ENCODE results near the gene BABAM2. TPM values are rescaled to one million over a fixed set of nuclear protein-coding genes. Genes with fewer than 3 reads are reported as not detected.

BABAM2 gene
- total and polyA plus RNA-seq, 7 donors = 22.9 to 52.3 (median 25.2) TPM

DNA sequence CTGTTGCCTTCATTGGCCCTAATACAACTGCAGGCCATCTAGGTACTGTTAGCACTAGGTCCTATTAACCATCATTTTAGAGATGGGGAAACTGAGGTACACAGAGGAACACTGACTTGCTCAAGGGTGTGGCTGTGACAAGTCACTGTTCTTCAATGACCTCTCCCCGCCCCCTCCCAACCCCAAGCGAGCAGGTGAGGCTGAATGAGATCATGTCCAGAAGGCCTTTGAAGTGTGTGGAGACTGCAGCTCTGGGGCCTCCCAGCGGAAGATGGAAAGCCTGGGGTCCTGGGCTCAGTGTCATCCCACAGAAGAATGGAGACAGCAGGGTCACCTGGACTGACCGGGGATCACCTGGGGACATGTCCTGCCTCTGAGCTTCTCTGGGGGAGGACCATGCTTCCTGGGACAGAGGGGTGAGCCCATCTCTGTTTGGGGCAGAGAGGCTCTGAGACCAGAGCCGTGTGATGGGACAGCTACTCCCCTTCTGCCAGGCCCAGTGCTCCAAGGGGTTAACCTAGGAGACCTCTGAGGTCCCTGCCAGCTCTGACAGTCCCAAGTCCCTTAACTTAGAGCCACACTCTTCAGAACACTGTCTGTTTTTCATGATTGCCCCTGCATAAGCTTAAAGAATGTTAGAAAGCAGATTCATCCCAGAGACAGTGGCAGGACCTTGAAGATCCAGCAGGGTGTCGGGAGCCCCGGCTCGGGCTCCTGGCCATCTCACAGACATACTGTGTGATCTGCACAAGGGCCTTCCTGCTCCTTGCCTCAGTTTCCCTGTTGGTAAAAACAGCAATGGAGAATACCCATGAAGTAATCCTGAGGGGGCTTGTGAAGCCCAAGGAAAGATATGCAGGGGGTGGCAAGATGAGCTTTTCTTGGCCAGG, 485.5 kb downstream of the BABAM2 start:
- TF ChIP-seq EP300 (IDR thresholded peaks at IDR 0.05) = no peak
- TF ChIP-seq POLR2AphosphoS5 (IDR thresholded peaks at IDR 0.05) = no peak
- TF ChIP-seq POLR2A (IDR thresholded peaks at IDR 0.05) = no peak
- TF ChIP-seq, protein P1, sequence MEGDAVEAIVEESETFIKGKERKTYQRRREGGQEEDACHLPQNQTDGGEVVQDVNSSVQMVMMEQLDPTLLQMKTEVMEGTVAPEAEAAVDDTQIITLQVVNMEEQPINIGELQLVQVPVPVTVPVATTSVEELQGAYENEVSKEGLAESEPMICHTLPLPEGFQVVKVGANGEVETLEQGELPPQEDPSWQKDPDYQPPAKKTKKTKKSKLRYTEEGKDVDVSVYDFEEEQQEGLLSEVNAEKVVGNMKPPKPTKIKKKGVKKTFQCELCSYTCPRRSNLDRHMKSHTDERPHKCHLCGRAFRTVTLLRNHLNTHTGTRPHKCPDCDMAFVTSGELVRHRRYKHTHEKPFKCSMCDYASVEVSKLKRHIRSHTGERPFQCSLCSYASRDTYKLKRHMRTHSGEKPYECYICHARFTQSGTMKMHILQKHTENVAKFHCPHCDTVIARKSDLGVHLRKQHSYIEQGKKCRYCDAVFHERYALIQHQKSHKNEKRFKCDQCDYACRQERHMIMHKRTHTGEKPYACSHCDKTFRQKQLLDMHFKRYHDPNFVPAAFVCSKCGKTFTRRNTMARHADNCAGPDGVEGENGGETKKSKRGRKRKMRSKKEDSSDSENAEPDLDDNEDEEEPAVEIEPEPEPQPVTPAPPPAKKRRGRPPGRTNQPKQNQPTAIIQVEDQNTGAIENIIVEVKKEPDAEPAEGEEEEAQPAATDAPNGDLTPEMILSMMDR (IDR thresholded peaks at IDR 0.05) = no peak
- no peaks in the 10 kb centered on the region for H3K36me3 ChIP-seq
- H3K4me1 ChIP-seq = no peaks in the 10 kb centered on the region
- no peak overlapping the region for H3K27ac ChIP-seq
- no peaks in the 10 kb centered on the region for H3K27me3 ChIP-seq
- H3K9me3 ChIP-seq = no peaks in the 10 kb centered on the region
- no peak for DNase-seq
- no peak overlapping the region for H3K4me3 ChIP-seq
- WGBS, 2 donors = 84 to 93% methylated on average over 8 of the region's 8 CpGs
- intact Hi-C loops (cut with DNase I) = no loop called here

DNA sequence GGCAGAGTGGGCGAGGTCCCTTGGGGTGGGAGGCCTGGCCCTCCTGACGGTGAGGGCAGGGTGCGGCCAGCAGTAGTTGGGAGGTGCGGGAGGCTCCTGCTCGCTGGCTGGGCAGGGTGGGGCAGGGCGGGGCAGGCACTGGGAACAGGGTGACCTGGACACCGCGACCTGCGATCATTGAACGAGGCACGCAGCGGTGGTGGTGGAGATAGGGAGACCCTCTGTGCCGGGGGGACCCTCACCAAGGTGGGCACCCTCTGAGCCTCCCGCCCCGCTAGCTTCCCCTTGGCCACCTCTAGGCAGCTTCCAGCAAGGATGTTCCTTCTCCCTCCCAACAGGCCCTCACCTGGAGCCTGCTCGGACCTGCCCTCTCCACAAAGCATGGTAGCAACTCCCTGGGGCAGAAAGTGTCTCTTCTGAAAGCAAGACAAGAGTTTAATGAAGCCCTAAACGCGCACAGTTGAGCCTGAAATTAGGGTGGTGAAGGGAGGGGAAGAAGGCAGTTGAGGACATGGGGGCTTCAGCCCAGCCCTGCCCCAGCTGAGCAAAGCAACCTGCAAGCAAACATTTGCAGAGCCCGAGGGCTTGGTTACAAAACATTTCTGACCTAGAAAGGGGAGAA, 486.8 kb downstream of the BABAM2 start:
- Histone ChIP-seq H3K36me3 (no peaks in the 10 kb centered on the region), H3K4me1 (no peaks in the 10 kb centered on the region), H3K9me3 (no peaks in the 10 kb centered on the region), H3K4me3 (no peak overlapping the region), H3K27me3 (no peaks in the 10 kb centered on the region), H3K27ac (peak overlapping the region in 1 of 4 donors; percentile 39)
- WGBS, 2 donors = 19 to 81% methylated on average over 19 of the region's 19 CpGs
- TF ChIP-seq POLR2AphosphoS5 (IDR thresholded peaks at IDR 0.05) (no peak), POLR2A (IDR thresholded peaks at IDR 0.05) (no peak), EP300 (IDR thresholded peaks at IDR 0.05) (no peak)
- TF ChIP-seq, protein P1 (IDR thresholded peaks at IDR 0.05) = no peak
- DNase-seq = no peak
- intact Hi-C loops (cut with DNase I) = no loop called here

DNA sequence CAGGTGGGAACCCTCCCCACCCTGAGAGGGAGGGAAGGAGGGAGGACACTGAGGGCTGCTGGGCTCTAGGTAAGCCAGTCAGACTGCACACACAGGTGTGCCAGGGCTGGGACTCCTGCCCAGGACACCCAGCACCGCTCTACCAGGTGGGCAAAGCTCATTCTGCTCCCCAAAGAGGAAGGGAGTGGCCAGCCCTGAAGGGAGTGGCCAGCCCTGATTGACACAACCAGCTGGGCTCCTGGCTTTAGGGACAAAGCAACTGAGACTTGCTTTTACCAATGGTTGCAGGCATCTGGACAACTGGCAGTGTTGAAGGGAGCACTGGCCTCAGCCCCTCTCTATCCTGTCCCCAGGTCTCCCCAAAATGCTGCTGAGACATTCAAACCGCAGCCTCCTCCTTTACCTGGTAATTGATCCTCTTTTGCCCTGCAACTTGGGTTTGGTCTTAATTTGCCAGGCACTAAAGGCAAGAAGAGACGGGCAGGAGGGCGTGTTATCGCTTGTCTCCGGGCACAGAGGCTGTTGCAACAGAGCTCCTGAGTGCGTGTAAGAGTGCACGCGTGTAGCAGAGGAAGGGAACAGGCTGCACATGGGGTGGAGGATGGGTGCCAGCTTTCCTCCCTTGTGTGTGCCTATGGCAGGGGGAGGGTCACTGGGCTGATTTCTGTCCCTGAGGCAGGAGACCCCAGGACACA, 487.6 kb downstream of the BABAM2 start:
- H3K9me3 ChIP-seq = no peaks in the 10 kb centered on the region
- no peak for DNase-seq
- intact Hi-C loops (cut with DNase I) = no loop called here
- TF ChIP-seq, protein P1 (IDR thresholded peaks at IDR 0.05) = no peak
- TF ChIP-seq POLR2AphosphoS5 (IDR thresholded peaks at IDR 0.05) (peak in 1 of 4 donors; percentile 20), POLR2A (IDR thresholded peaks at IDR 0.05) (peak in 1 of 2 donors; percentile 55), EP300 (IDR thresholded peaks at IDR 0.05) (no peak)
- no peaks in the 10 kb centered on the region for H3K36me3 ChIP-seq
- H3K27ac ChIP-seq = peak overlapping the region in 1 of 4 donors; percentile 39
- H3K27me3 ChIP-seq = no peaks in the 10 kb centered on the region
- H3K4me3 ChIP-seq = no peak overlapping the region
- 17 to 53% methylated on average over 9 of the region's 9 CpGs for WGBS, 2 donors
- no peaks in the 10 kb centered on the region for H3K4me1 ChIP-seq

- H3K27me3 ChIP-seq = no peaks in the 10 kb centered on the region
- 61 to 71% methylated on average over 16 of the region's 16 CpGs for WGBS, 2 donors
- DNase-seq = no peak
- H3K9me3 ChIP-seq = no peaks in the 10 kb centered on the region
- H3K4me1 ChIP-seq = no peaks in the 10 kb centered on the region
- H3K36me3 ChIP-seq = no peaks in the 10 kb centered on the region
- intact Hi-C loops (cut with DNase I) = no loop called here
- H3K27ac ChIP-seq = no peak overlapping the region
- no peak for TF ChIP-seq POLR2AphosphoS5 (IDR thresholded peaks at IDR 0.05)
- TF ChIP-seq POLR2A (IDR thresholded peaks at IDR 0.05) = no peak
- TF ChIP-seq, protein P1 (IDR thresholded peaks at IDR 0.05) = no peak
- no peak for TF ChIP-seq EP300 (IDR thresholded peaks at IDR 0.05)
- H3K4me3 ChIP-seq = no peak overlapping the region
Measured at GRCh38 chr2:28378679-28379584, 488.4 kb downstream of the BABAM2 start.

All from sigmoid colon (tissue), 7 donors.